IMR-90 (cell line): ENCODE results near the gene DENND2C. TPM values are rescaled to one million over a fixed set of nuclear protein-coding genes. Genes with fewer than 3 reads are reported as not detected.

Source experiments
- ATAC-seq: fragments of 200-7000 bp; cut with Tn5 transposase; 2 replicates; pipeline ENCODE4 v1.9.1; 2020; ENCODE audit warnings: low read depth, mild to moderate bottlenecking, moderate library complexity
- BruUV-seq: library from RNA; stranded (reverse); fragments of 400-500 nt; replicated peaks from 2 replicates; lab custom pipeline; 2021; lab: Mats Ljungman, UMichigan
- CTCF ChIA-PET: fragments of 300-600 bp; formaldehyde crosslinking; extraction: SDS; loops from one replicate; lab custom pipeline; 2021; ENCODE audit warnings: antibody characterized with exemption; lab: Yijun Ruan, JAX
- POLR2A ChIA-PET: fragments of 300-600 bp; sonication (Branson Sonifier 250); formaldehyde crosslinking; loops from one replicate; lab custom pipeline; 2022; ENCODE audit warnings: antibody characterized with exemption; ENCODE audit not compliant: unreplicated experiment; lab: Charles Lee
- DNase-seq: peaks from one replicate; pipeline ENCODE4 v3.0.0; 2013
- H2AFZ ChIP-seq: replicated peaks from 2 replicates; pipeline ENCODE3; 2013; ENCODE audit warnings: low read length, mild to moderate bottlenecking; ENCODE audit not compliant: poor library complexity
- H2AK5ac ChIP-seq: 2 replicates; pipeline ENCODE4 v1.6.1; 2013; ENCODE audit warnings: low read depth, low read length, inconsistent platforms
- H2AK9ac ChIP-seq: replicated peaks from 2 replicates; pipeline ENCODE3; 2013; ENCODE audit warnings: mild to moderate bottlenecking, low read depth, low read length, moderate library complexity; ENCODE audit not compliant: poor library complexity
- H2BK120ac ChIP-seq: 2 replicates; pipeline ENCODE4 v1.6.1; 2013; ENCODE audit warnings: low read depth, low read length, inconsistent platforms
- H2BK15ac ChIP-seq: 3 replicates; pipeline ENCODE4 v1.6.1; 2013; ENCODE audit warnings: low read depth, low read length, inconsistent platforms
- H2BK20ac ChIP-seq: 2 replicates; pipeline ENCODE4 v1.6.1; 2013; ENCODE audit warnings: low read depth, mild to moderate bottlenecking, inconsistent platforms, low read length, moderate library complexity
- H2BK5ac ChIP-seq: 2 replicates; pipeline ENCODE4 v1.6.1; 2013; ENCODE audit warnings: mild to moderate bottlenecking, low read depth, low read length, inconsistent platforms; ENCODE audit not compliant: poor library complexity, severe bottlenecking
- H3K14ac ChIP-seq: replicated peaks from 2 replicates; pipeline ENCODE4 v1.6.1; 2013; ENCODE audit warnings: low read depth, low read length, inconsistent platforms
- H3K18ac ChIP-seq: 2 replicates; pipeline ENCODE4 v1.6.1; 2013; ENCODE audit warnings: low read depth, low read length, control low read depth
- H3K23ac ChIP-seq: 2 replicates; pipeline ENCODE4 v1.6.1; 2013; ENCODE audit warnings: low read depth, low read length, inconsistent platforms
- H3K27ac ChIP-seq: 2 replicates; pipeline ENCODE4 v1.5.1; 2013; ENCODE audit warnings: mild to moderate bottlenecking, control low read depth, low read length; ENCODE audit not compliant: insufficient read depth
- H3K27me3 ChIP-seq: 2 replicates; pipeline ENCODE4 v1.6.1; 2013; ENCODE audit warnings: low read length; ENCODE audit not compliant: control insufficient read depth, insufficient read depth
- H3K36me3 ChIP-seq: 2 replicates; pipeline ENCODE4 v1.6.1; 2013; ENCODE audit warnings: low read length, mixed read lengths; ENCODE audit not compliant: control insufficient read depth, insufficient read depth
- H3K4ac ChIP-seq: 2 replicates; pipeline ENCODE4 v1.6.1; 2013; ENCODE audit warnings: low read depth, low read length, inconsistent platforms
- H3K4me1 ChIP-seq: 2 replicates; pipeline ENCODE4 v1.6.1; 2013; ENCODE audit warnings: low read length, mixed read lengths; ENCODE audit not compliant: control insufficient read depth, insufficient read depth
- H3K4me2 ChIP-seq: 2 replicates; pipeline ENCODE4 v1.6.1; 2013; ENCODE audit warnings: low read depth, mild to moderate bottlenecking, control low read depth, low read length, moderate library complexity
- H3K4me3 ChIP-seq: 2 replicates; pipeline ENCODE4 v1.5.1; 2013; ENCODE audit warnings: low read depth, mild to moderate bottlenecking, control low read depth, low read length, moderate library complexity; ENCODE audit not compliant: insufficient read depth
- H3K56ac ChIP-seq: 2 replicates; pipeline ENCODE4 v1.6.1; 2013; ENCODE audit warnings: low read length, inconsistent platforms; ENCODE audit not compliant: insufficient read depth; ENCODE audit errors: extremely low read depth
- H3K79me1 ChIP-seq, 2 experiments: 2 replicates each; pipeline ENCODE4 v1.6.1; 2013; ENCODE audit warnings: low read length in 2 of 2, inconsistent platforms in 1 of 2, low read depth in 1 of 2
- H3K9ac ChIP-seq: 2 replicates; pipeline ENCODE4 v1.6.1; 2013; ENCODE audit warnings: low read depth, low read length, control low read depth
- H3K9me1 ChIP-seq: 2 replicates; pipeline ENCODE4 v1.6.1; 2013; ENCODE audit warnings: low read length, inconsistent platforms; ENCODE audit not compliant: insufficient read depth
- H3K9me3 ChIP-seq: 2 replicates; pipeline ENCODE4 v1.6.1; 2013; ENCODE audit warnings: low read length; ENCODE audit not compliant: control insufficient read depth, insufficient read depth
- H4K20me1 ChIP-seq: 2 replicates; pipeline ENCODE4 v1.6.1; 2013; ENCODE audit warnings: low read length, inconsistent platforms; ENCODE audit not compliant: insufficient read depth
- H4K5ac ChIP-seq: 2 replicates; pipeline ENCODE4 v1.6.1; 2013; ENCODE audit warnings: mild to moderate bottlenecking, low read depth, low read length, control low read depth
- H4K8ac ChIP-seq, 2 experiments: 2 replicates each; pipeline ENCODE4 v1.6.1; 2013; ENCODE audit warnings: low read depth in 2 of 2, low read length in 2 of 2, control low read depth in 1 of 2, inconsistent platforms in 1 of 2
- H4K91ac ChIP-seq: 2 replicates; pipeline ENCODE4 v1.6.1; 2013; ENCODE audit warnings: low read depth, low read length, inconsistent platforms; ENCODE audit not compliant: insufficient read depth
- BHLHE40 ChIP-seq: fragments of 150-350 bp; IDR thresholded peaks from 2 replicates; pipeline ENCODE4 v1.6.1; 2016; ENCODE audit warnings: mild to moderate bottlenecking, low read depth, low read length
- CEBPB ChIP-seq: IDR thresholded peaks from 2 replicates; pipeline ENCODE4 v1.6.1; 2012; ENCODE audit warnings: low read depth, low read length, improper control_type of control experiment
- CHD1 ChIP-seq: IDR thresholded peaks from 2 replicates; pipeline ENCODE4 v1.6.1; 2012; ENCODE audit warnings: low read depth, low read length, improper control_type of control experiment
- FOS ChIP-seq: fragments of 150-350 bp; IDR thresholded peaks from 2 replicates; pipeline ENCODE4 v1.6.1; 2016; ENCODE audit warnings: low read depth, low read length
- MAFK ChIP-seq: IDR thresholded peaks from 2 replicates; pipeline ENCODE4 v1.6.1; 2012; ENCODE audit warnings: low read depth, low read length, improper control_type of control experiment
- MAZ ChIP-seq: IDR thresholded peaks from 2 replicates; pipeline ENCODE4 v1.6.1; 2012; ENCODE audit warnings: low read depth, mild to moderate bottlenecking, low read length, improper control_type of control experiment, moderate library complexity, borderline replicate concordance
- MXI1 ChIP-seq: IDR thresholded peaks from 2 replicates; pipeline ENCODE4 v1.6.1; 2012; ENCODE audit warnings: low read depth, mild to moderate bottlenecking, low read length, moderate library complexity, borderline replicate concordance
- NFE2L2 ChIP-seq: fragments of 150-350 bp; IDR thresholded peaks from 2 replicates; pipeline ENCODE4 v1.6.1; 2016; ENCODE audit warnings: low read depth, mild to moderate bottlenecking, low read length
- POLR2A ChIP-seq: IDR thresholded peaks from 2 replicates; pipeline ENCODE4 v1.6.1; 2012; ENCODE audit warnings: mild to moderate bottlenecking, low read depth, low read length
- RAD21 ChIP-seq: IDR thresholded peaks from 2 replicates; pipeline ENCODE4 v1.6.1; 2012; ENCODE audit warnings: low read length, improper control_type of control experiment
- RCOR1 ChIP-seq: IDR thresholded peaks from 2 replicates; pipeline ENCODE4 v1.6.1; 2012; ENCODE audit warnings: mild to moderate bottlenecking, low read length, improper control_type of control experiment; ENCODE audit not compliant: insufficient replicate concordance
- RFX5 ChIP-seq: IDR thresholded peaks from 2 replicates; pipeline ENCODE4 v1.8.0; 2012; ENCODE audit warnings: low read depth, mild to moderate bottlenecking, low read length, moderate library complexity
- SMC3 ChIP-seq: fragments of 150-350 bp; IDR thresholded peaks from 2 replicates; pipeline ENCODE4 v1.6.1; 2016; ENCODE audit warnings: low read depth, mild to moderate bottlenecking, antibody characterized with exemption, low read length, moderate library complexity
- WGBS, 2 experiments: methylation state at CpG; one replicate each; pipeline versions ENCODE4 v1.1.5 to v1.1.7; 2013; ENCODE audit warnings: missing lambda C conversion rate in 2 of 2; ENCODE audit not compliant: insufficient read length in 1 of 2; ENCODE audit errors: extremely low coverage in 2 of 2; 5-methylcytosine and 5-hydroxymethylcytosine counted together
- dilution Hi-C: fragments of 300-500 bp; cut with HindIII; formaldehyde crosslinking; loops from one replicate; pipeline ENCODE4 v1.14.3; 2018; ENCODE audit warnings: low sequenced_read_pairs; ENCODE audit not compliant: unreplicated experiment
- in situ Hi-C: fragments of 300-500 bp; cut with MboI; formaldehyde crosslinking; loops from 3 replicates; pipeline ENCODE4 v1.14.3; 2019; ENCODE audit warnings: low sequenced_read_pairs, inconsistent platforms, mixed read lengths
- intact Hi-C: fragments of 100-400 bp; cut with micrococcal nuclease; formaldehyde crosslinking; loops from 2 replicates; pipeline ENCODE4 v1.10.0; 2022
- polyA plus RNA-seq, 3 experiments: library from polyadenylated mRNA; depleted of rRNA; stranded (reverse); fragments of >200 nt; gene quantifications; 2 replicates each; pipeline ENCODE4 v1.2.3, GENCODE V29; 2012; ENCODE audit warnings: low replicate concordance in 1 of 3
- total RNA-seq: library from RNA; depleted of rRNA; stranded (reverse); fragments of >200 nt; gene quantifications from 2 replicates; pipeline ENCODE4 v1.2.3, GENCODE V29; 2012
- TF ChIP-seq, protein P1 (sequence below): fragments of 150-350 bp; IDR thresholded peaks from 2 replicates; pipeline ENCODE4 v1.6.1; 2016; ENCODE audit warnings: low read depth, mild to moderate bottlenecking, low read length, moderate library complexity, borderline replicate concordance
- TF ChIP-seq, protein P2 (sequence below): conservative IDR thresholded peaks from 2 replicates; pipeline ENCODE4 v1.5.1; 2012; ENCODE audit warnings: mild to moderate bottlenecking, low read depth, low read length, improper control_type of control experiment
- TF ChIP-seq, protein P3 (sequence below): fragments of 150-350 bp; IDR thresholded peaks from 2 replicates; pipeline ENCODE4 v1.6.1; 2017; ENCODE audit warnings: mild to moderate bottlenecking, antibody characterized with exemption, low read length, low read depth

The DENND2C gene
- total and polyA plus RNA-seq, 2 of the 4 experiments (the other 2 are of a cell fraction): 0.58 to 2.2 TPM

GRCh38 chr1:114712977-114713376 is 43.1 kb upstream of the DENND2C start:
- H2AK5ac ChIP-seq: no peak overlapping the region
- in situ Hi-C loops (loop anchor here (25.0 kb wide), 1 partner anchor 751 kb away; no protein-coding TSS in a partner anchor), intact Hi-C loops (no loop called here), dilution Hi-C loops (no loop called here)
- H3K23ac ChIP-seq: no peak overlapping the region
- no peak for DNase-seq
- no peak overlapping the region for H4K91ac ChIP-seq
- H3K79me1 ChIP-seq: peaks cover 25 to 32% of the 10 kb centered on the region in 2 experiments
- no peaks in the 10 kb centered on the region for H3K9me3 ChIP-seq
- peaks cover 22% of the 10 kb centered on the region for H3K36me3 ChIP-seq
- ATAC-seq: no peak
- H3K4ac ChIP-seq: no peak overlapping the region
- no peak overlapping the region for H2AK9ac ChIP-seq
- H4K20me1 ChIP-seq: peaks cover 4% of the 10 kb centered on the region; the same call in 1 of the 2 replicates
- H2BK5ac ChIP-seq: no peak overlapping the region
- no peak overlapping the region for H2BK20ac ChIP-seq
- H3K9me1 ChIP-seq: no peaks in the 10 kb centered on the region
- H2AFZ ChIP-seq: no peak overlapping the region
- TF ChIP-seq, protein P1, sequence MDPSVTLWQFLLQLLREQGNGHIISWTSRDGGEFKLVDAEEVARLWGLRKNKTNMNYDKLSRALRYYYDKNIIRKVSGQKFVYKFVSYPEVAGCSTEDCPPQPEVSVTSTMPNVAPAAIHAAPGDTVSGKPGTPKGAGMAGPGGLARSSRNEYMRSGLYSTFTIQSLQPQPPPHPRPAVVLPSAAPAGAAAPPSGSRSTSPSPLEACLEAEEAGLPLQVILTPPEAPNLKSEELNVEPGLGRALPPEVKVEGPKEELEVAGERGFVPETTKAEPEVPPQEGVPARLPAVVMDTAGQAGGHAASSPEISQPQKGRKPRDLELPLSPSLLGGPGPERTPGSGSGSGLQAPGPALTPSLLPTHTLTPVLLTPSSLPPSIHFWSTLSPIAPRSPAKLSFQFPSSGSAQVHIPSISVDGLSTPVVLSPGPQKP: no peak
- no peak for TF ChIP-seq MAFK
- no peak for TF ChIP-seq RAD21
- TF ChIP-seq BHLHE40: no peak
- TF ChIP-seq NFE2L2: no peak
- no peak for TF ChIP-seq CHD1
- TF ChIP-seq SMC3: no peak
- no peak for TF ChIP-seq CEBPB
- no peak for TF ChIP-seq MXI1
- no peak for TF ChIP-seq MAZ
- TF ChIP-seq, protein P2, sequence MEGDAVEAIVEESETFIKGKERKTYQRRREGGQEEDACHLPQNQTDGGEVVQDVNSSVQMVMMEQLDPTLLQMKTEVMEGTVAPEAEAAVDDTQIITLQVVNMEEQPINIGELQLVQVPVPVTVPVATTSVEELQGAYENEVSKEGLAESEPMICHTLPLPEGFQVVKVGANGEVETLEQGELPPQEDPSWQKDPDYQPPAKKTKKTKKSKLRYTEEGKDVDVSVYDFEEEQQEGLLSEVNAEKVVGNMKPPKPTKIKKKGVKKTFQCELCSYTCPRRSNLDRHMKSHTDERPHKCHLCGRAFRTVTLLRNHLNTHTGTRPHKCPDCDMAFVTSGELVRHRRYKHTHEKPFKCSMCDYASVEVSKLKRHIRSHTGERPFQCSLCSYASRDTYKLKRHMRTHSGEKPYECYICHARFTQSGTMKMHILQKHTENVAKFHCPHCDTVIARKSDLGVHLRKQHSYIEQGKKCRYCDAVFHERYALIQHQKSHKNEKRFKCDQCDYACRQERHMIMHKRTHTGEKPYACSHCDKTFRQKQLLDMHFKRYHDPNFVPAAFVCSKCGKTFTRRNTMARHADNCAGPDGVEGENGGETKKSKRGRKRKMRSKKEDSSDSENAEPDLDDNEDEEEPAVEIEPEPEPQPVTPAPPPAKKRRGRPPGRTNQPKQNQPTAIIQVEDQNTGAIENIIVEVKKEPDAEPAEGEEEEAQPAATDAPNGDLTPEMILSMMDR: no peak
- no peak for TF ChIP-seq RCOR1
- TF ChIP-seq POLR2A: no peak
- no peak for TF ChIP-seq RFX5
- no peak for TF ChIP-seq FOS
- TF ChIP-seq, protein P3, sequence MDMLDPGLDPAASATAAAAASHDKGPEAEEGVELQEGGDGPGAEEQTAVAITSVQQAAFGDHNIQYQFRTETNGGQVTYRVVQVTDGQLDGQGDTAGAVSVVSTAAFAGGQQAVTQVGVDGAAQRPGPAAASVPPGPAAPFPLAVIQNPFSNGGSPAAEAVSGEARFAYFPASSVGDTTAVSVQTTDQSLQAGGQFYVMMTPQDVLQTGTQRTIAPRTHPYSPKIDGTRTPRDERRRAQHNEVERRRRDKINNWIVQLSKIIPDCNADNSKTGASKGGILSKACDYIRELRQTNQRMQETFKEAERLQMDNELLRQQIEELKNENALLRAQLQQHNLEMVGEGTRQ: no peak
- H4K8ac ChIP-seq: no peak overlapping the region
- H3K56ac ChIP-seq: no peak overlapping the region
- no peak overlapping the region for H3K9ac ChIP-seq
- H3K4me2 ChIP-seq: no peak overlapping the region
- H4K5ac ChIP-seq: no peak overlapping the region
- BruUV-seq: no TSS peak
- H2BK15ac ChIP-seq: no peak overlapping the region
- ChIA-PET POLR2A (no interaction called here), CTCF (no interaction called here)
- H3K4me1 ChIP-seq: no peaks in the 10 kb centered on the region
- H3K27me3 ChIP-seq: no peaks in the 10 kb centered on the region
- no peak overlapping the region for H3K18ac ChIP-seq
- H3K14ac ChIP-seq: no peak overlapping the region
- no peak overlapping the region for H2BK120ac ChIP-seq
- H3K4me3 ChIP-seq: no peak overlapping the region
- WGBS, 2 experiments: no CpG with 5 or more reads among the region's 4 CpGs
- no peak overlapping the region for H3K27ac ChIP-seq
